K562 (cell line): ENCODE results near the gene CNTRL. TPM values are rescaled to one million over a fixed set of nuclear protein-coding genes. Genes with fewer than 3 reads are reported as not detected.

Experiments
- ATAC-seq: fragments of 200-7000 bp; cut with Tn5 transposase; 3 replicates; pipeline ENCODE4 v1.9.1; 2020; ENCODE audit warnings: moderate library complexity
- BruUV-seq: library from RNA; stranded (reverse); fragments of 400-500 nt; replicated peaks from 2 replicates; lab custom pipeline; 2021; lab: Mats Ljungman, UMichigan
- CTCF ChIA-PET: fragments of 300-600 bp; formaldehyde crosslinking; extraction: SDS; loops from one replicate; lab custom pipeline; 2021; ENCODE audit warnings: low intra/inter-chr PET ratio; lab: Yijun Ruan, JAX
- POLR2A ChIA-PET: fragments of 300-600, 350-650 bp; sonication (Branson Sonifier 250); formaldehyde crosslinking; extraction: SDS; loops from one replicate; lab custom pipeline; 2021; ENCODE audit warnings: antibody characterized with exemption, inconsistent platforms; lab: Yijun Ruan, JAX
- DNase-seq, 4 experiments: peaks; one replicate each; pipeline versions ENCODE4 v3.0.0 to v3.0.0-alpha.2; 2011 to 2018; ENCODE audit warnings: low spot score in 3 of 4, mixed read lengths in 3 of 4; ENCODE audit errors: extremely low read depth in 1 of 4
- FAIRE-seq: peaks from 2 replicates; lab custom pipeline; 2011; peaks lifted over from hg19 to GRCh38; lab: Jason Lieb, UNC
- H2AFZ ChIP-seq: 2 replicates; pipeline ENCODE4 v1.6.0; 2011; ENCODE audit warnings: low read depth, low read length, control low read depth, inconsistent platforms
- H3K27ac ChIP-seq: fragments of 200-600 bp; 3 replicates; pipeline ENCODE4 v1.8.0; 2011; ENCODE audit warnings: low read depth, mild to moderate bottlenecking, control low read depth, inconsistent platforms, low read length, moderate library complexity, mixed read lengths; ENCODE audit errors: extremely low read depth
- H3K27me3 ChIP-seq, 2 experiments: fragments of 300-600 bp in 1 of 2; 2 replicates in 1 of 2; 3 replicates in 1 of 2; pipeline versions ENCODE4 v1.6.0 to v1.8.0; 2011; ENCODE audit warnings: inconsistent platforms in 2 of 2, low read length in 2 of 2, mild to moderate bottlenecking in 1 of 2, mixed read lengths in 1 of 2, moderate library complexity in 1 of 2; ENCODE audit not compliant: control insufficient read depth in 2 of 2, insufficient read depth in 2 of 2
- H3K36me3 ChIP-seq: fragments of 300-600 bp; 3 replicates; pipeline ENCODE4 v1.8.0; 2011; ENCODE audit warnings: mild to moderate bottlenecking, low read length, inconsistent platforms; ENCODE audit not compliant: control insufficient read depth, insufficient read depth
- H3K4me1 ChIP-seq, 2 experiments: fragments of 200-600 bp in 1 of 2; replicated peaks in 1 of 2; 2 replicates in 1 of 2; 3 replicates in 1 of 2; pipeline versions ENCODE4 v1.5.1 to v1.8.0; 2011; ENCODE audit warnings: inconsistent platforms in 2 of 2, low read length in 2 of 2, mild to moderate bottlenecking in 1 of 2, mixed read lengths in 1 of 2, moderate library complexity in 1 of 2; ENCODE audit not compliant: control insufficient read depth in 2 of 2, insufficient read depth in 2 of 2
- H3K4me2 ChIP-seq: 2 replicates; pipeline ENCODE4 v1.6.1; 2011; ENCODE audit warnings: low read length, control low read depth, inconsistent platforms, mixed read lengths; ENCODE audit not compliant: insufficient read depth
- H3K4me3 ChIP-seq: fragments of 200-600 bp; sonication (generic), shearing (Covaris generic); 2 replicates; pipeline ENCODE4 v1.5.1; 2016; ENCODE audit warnings: control low read depth, inconsistent platforms
- H3K79me2 ChIP-seq: fragments of 200-600 bp; 3 replicates; pipeline ENCODE4 v1.8.0; 2011; ENCODE audit warnings: low read length, inconsistent platforms; ENCODE audit not compliant: control insufficient read depth, insufficient read depth
- H3K9ac ChIP-seq, 2 experiments: 2 replicates each; pipeline versions ENCODE4 v1.6.0 to v1.6.1; 2011; ENCODE audit warnings: low read depth in 2 of 2, low read length in 2 of 2, control low read depth in 1 of 2, inconsistent platforms in 1 of 2, mild to moderate bottlenecking in 1 of 2, mixed read lengths in 1 of 2; ENCODE audit not compliant: insufficient read depth in 1 of 2
- H3K9me1 ChIP-seq: one replicate; pipeline ENCODE4 v1.6.0; 2011; ENCODE audit warnings: inconsistent platforms, mild to moderate bottlenecking, low read length, moderate library complexity; ENCODE audit not compliant: control insufficient read depth, insufficient read depth
- H3K9me3 ChIP-seq: replicated peaks from 2 replicates; pipeline ENCODE4 v1.5.1; 2011; ENCODE audit warnings: low read depth, low read length, inconsistent platforms; ENCODE audit not compliant: control insufficient read depth, insufficient read depth
- H4K20me1 ChIP-seq: replicated peaks from 2 replicates; pipeline ENCODE4 v1.6.1; 2011; ENCODE audit warnings: low read length, inconsistent platforms, mixed read lengths; ENCODE audit not compliant: control insufficient read depth, insufficient read depth
- ARNT ChIP-seq, 2 experiments: fragments of 450-650 bp; IDR thresholded peaks; 2 replicates each; pipeline ENCODE4 v1.6.1; 2016; ENCODE audit warnings: mild to moderate bottlenecking in 1 of 2
- ASH1L ChIP-seq: fragments of 450-650 bp; IDR thresholded peaks from 2 replicates; pipeline ENCODE4 v1.6.1; 2018; ENCODE audit warnings: borderline replicate concordance, mild to moderate bottlenecking, low read depth; ENCODE audit not compliant: partially characterized antibody
- ATF1 ChIP-seq, 2 experiments: fragments of 450-650 bp in 1 of 2; IDR thresholded peaks; 2 replicates each; pipeline ENCODE4 v1.6.1; 2016; ENCODE audit warnings: missing compliant biosample characterization in 1 of 2, missing genetic modification characterization in 1 of 2
- BCOR ChIP-seq: fragments of 450-650 bp; IDR thresholded peaks from 2 replicates; pipeline ENCODE4 v1.6.1; 2016
- CHAMP1 ChIP-seq: fragments of 450-650 bp; IDR thresholded peaks from 2 replicates; pipeline ENCODE4 v1.6.1; 2016; ENCODE audit warnings: mild to moderate bottlenecking
- CREB1 ChIP-seq, 2 experiments: sonication (generic) in 1 of 2; formaldehyde crosslinking in 1 of 2; IDR thresholded peaks; 2 replicates each; pipeline versions ENCODE4 v1.6.1 to v1.8.0; 2012 to 2022; ENCODE audit warnings: inconsistent platforms in 1 of 2, mild to moderate bottlenecking in 1 of 2, missing genetic modification reagents in 1 of 2, moderate library complexity in 1 of 2
- CTBP1 ChIP-seq: fragments of 450-650 bp; IDR thresholded peaks from 2 replicates; pipeline ENCODE4 v1.6.1; 2016; ENCODE audit warnings: borderline replicate concordance
- DDX20 ChIP-seq: fragments of 450-650 bp; IDR thresholded peaks from 2 replicates; pipeline ENCODE4 v1.6.1; 2016; ENCODE audit warnings: missing genetic modification characterization, low read depth, mild to moderate bottlenecking, missing compliant biosample characterization, moderate library complexity
- ELF1 ChIP-seq: fragments of 200-800 bp; sonication (Bioruptor generic); IDR thresholded peaks from 2 replicates; pipeline ENCODE4 v1.6.1; 2016; ENCODE audit warnings: missing genetic modification characterization, missing compliant biosample characterization
- ESRRA ChIP-seq: fragments of 450-650 bp; IDR thresholded peaks from 2 replicates; pipeline ENCODE4 v1.6.1; 2014; ENCODE audit warnings: low read depth, mild to moderate bottlenecking, moderate library complexity, borderline replicate concordance
- L3MBTL2 ChIP-seq: fragments of 450-650 bp; IDR thresholded peaks from 2 replicates; pipeline ENCODE4 v1.6.1; 2016; ENCODE audit warnings: mild to moderate bottlenecking, moderate library complexity
- LCOR ChIP-seq: sonication (generic); formaldehyde crosslinking; IDR thresholded peaks from 2 replicates; pipeline ENCODE4 v1.8.0; 2022; ENCODE audit warnings: mild to moderate bottlenecking, missing genetic modification reagents
- RCOR1 ChIP-seq, 2 experiments: IDR thresholded peaks; 2 replicates each; pipeline ENCODE4 v1.6.1; 2012; ENCODE audit warnings: low read depth in 2 of 2, low read length in 2 of 2, borderline replicate concordance in 1 of 2, improper control_type of control experiment in 1 of 2
- SP2 ChIP-seq: IDR thresholded peaks from 2 replicates; pipeline ENCODE4 v1.6.1; 2011; ENCODE audit warnings: mild to moderate bottlenecking, low read depth, low read length, moderate library complexity; ENCODE audit not compliant: poor library complexity, severe bottlenecking; ENCODE audit errors: extremely low read depth
- TEAD4 ChIP-seq, 2 experiments: sonication (generic) in 1 of 2; formaldehyde crosslinking in 1 of 2; IDR thresholded peaks; 2 replicates each; pipeline versions ENCODE4 v1.6.1 to v1.8.0; 2012 to 2022; ENCODE audit warnings: borderline replicate concordance in 1 of 2, inconsistent platforms in 1 of 2, low read length in 1 of 2, mild to moderate bottlenecking in 1 of 2, missing genetic modification reagents in 1 of 2
- ZNF717 ChIP-seq: fragments of 250-450 bp; sonication (Bioruptor Pico); IDR thresholded peaks from 2 replicates; pipeline ENCODE4 v1.5.0; 2021
- ZNF766 ChIP-seq: fragments of 200-800 bp; sonication (Bioruptor generic); conservative IDR thresholded peaks from 2 replicates; pipeline ENCODE4 v1.6.1; 2016; ENCODE audit warnings: missing genetic modification characterization, missing compliant biosample characterization
- WGBS: fragments of 100-300 bp; shearing (Covaris generic); methylation state at CpG from one replicate; pipeline ENCODE4 v1.1.6; 2016; ENCODE audit warnings: low coverage, mixed read lengths; ENCODE audit not compliant: insufficient coverage; ENCODE audit errors: missing lambda C conversion rate; 5-methylcytosine and 5-hydroxymethylcytosine counted together
- in situ Hi-C: fragments of 300-500 bp; cut with MboI; formaldehyde crosslinking; loops from 4 replicates; pipeline ENCODE4 v1.15.0; 2018; ENCODE audit warnings: inconsistent platforms, mixed read lengths
- intact Hi-C: fragments of 100-400 bp; cut with micrococcal nuclease; formaldehyde crosslinking; loops from 2 replicates; pipeline ENCODE4 v1.14.2; 2022
- polyA plus RNA-seq, 8 experiments: library from polyadenylated mRNA; depleted of rRNA in 4 of 8; stranded (reverse) in 5 of 8; unstranded in 3 of 8; fragments of >200 nt; fragmentation: Nextera tagmentation in 2 of 8; fragmentation: Illumina TruSeq in 1 of 8; extraction: Ambion mirVana in 2 of 8; extraction: Trizol in 1 of 8; gene quantifications; 2 replicates each; pipeline versions ENCODE4 v1.2.1 to v1.2.3, GENCODE V29; 2011 to 2014; ENCODE audit warnings: inconsistent platforms in 1 of 8, missing spikeins in 1 of 8
- total RNA-seq, 7 experiments: library from RNA; depleted of rRNA in 6 of 7; stranded (reverse); fragments of >200 nt in 6 of 7; fragmentation: Illumina TruSeq in 2 of 7; extraction: Trizol in 2 of 7; gene quantifications; 2 replicates each; pipeline versions ENCODE4 v1.2.1 to v1.2.3, GENCODE V29; 2011 to 2021; ENCODE audit warnings: low replicate concordance in 1 of 7
- TF ChIP-seq, protein P1 (sequence below): fragments of 250-450 bp; sonication (Bioruptor Pico); IDR thresholded peaks from 2 replicates; pipeline ENCODE4 v1.8.0; 2022; ENCODE audit warnings: inconsistent platforms, mild to moderate bottlenecking, moderate library complexity, borderline replicate concordance

Gene CNTRL
- total and polyA plus RNA-seq, 9 of the 15 experiments (the other 6 are each of a cell fraction or from before 2014, with no cell fraction given), result 9.2 to 28.9 (median 20.5) TPM

GRCh38 chr9:121121582-121122087 is 46.9 kb downstream of the CNTRL start:
- Histone ChIP-seq H3K4me1 (peaks cover 0 to 5% of the 10 kb centered on the region in 2 experiments; a peak in 2 of 5 replicates), H2AFZ (peak overlapping the region; percentile 91), H3K4me3 (peak overlapping the region; percentile 37), H3K9me1 (no peaks in the 10 kb centered on the region), H3K79me2 (peaks cover 9% of the 10 kb centered on the region), H3K36me3 (peaks cover 17% of the 10 kb centered on the region), H3K27ac (peak overlapping the region; percentile 74), H3K9me3 (no peaks in the 10 kb centered on the region), H3K9ac (peak overlapping the region in 1 of 2 experiments; percentile 79; a peak in 2 of 4 replicates), H3K27me3 (no peaks in the 10 kb centered on the region), H4K20me1 (no peaks in the 10 kb centered on the region), H3K4me2 (peak overlapping the region; percentile 69)
- intact Hi-C loops (loop anchor here (2.0 to 10.0 kb wide), 4 partner anchors 33 to 137 kb away; partner anchors contain the start of gene CNTRL), in situ Hi-C loops (no loop called here)
- FAIRE-seq (peak; percentile 98), DNase-seq (peak; percentile 90 to 97 (median 92)), ATAC-seq (peak; percentile 100)
- ChIA-PET CTCF (interaction anchor here (0.7 to 1.2 kb wide), 3 partner anchors 136 to 278 kb away, joined by 3 to 5 read pairs (median 3); no protein-coding TSS in a partner anchor), POLR2A (interaction anchor here (0.6 to 2.5 kb wide), 10 partner anchors 10 to 1763 kb away, joined by 3 to 17 read pairs (median 4); partner anchors contain the start of gene CNTRL)
- no TSS peak for BruUV-seq
- 2% methylated on average over 17 of the region's 17 CpGs for WGBS
- TF ChIP-seq CTBP1 (peak; percentile 44; the same call in 1 of the 2 replicates), SP2 (peak; percentile 50), ELF1 (peak; percentile 74; the same call in 1 of the 2 replicates), ATF1 (CRISPR knock-in tag; IDR thresholded peaks at IDR 0.05) (no peak), ATF1 (tag; IDR thresholded peaks at IDR 0.05) (peak; percentile 74), TEAD4 (IDR thresholded peaks at IDR 0.05; ENCODE audit: low read length) (peak; percentile 71), TEAD4 (CRISPR knock-in tag; IDR thresholded peaks at IDR 0.05; ENCODE audit: borderline replicate concordance) (no peak), ZNF717 (CRISPR knock-in tag) (no peak), ESRRA (peak; percentile 53; the same call in 1 of the 2 replicates), L3MBTL2 (peak; percentile 89), RCOR1 (IDR thresholded peaks at IDR 0.05; ENCODE audit: borderline replicate concordance in 1 of 2, low read depth in 2 of 2, low read length in 2 of 2) (peak in 1 of 2 experiments; percentile 87; a peak in 3 of 4 replicates), LCOR (CRISPR knock-in tag) (peak; percentile 62; the same call in 1 of the 2 replicates), CREB1 (IDR thresholded peaks at IDR 0.05) (0 out of 2 replicates have a peak, but pooled peaks have one; percentile 5), CREB1 (CRISPR knock-in tag; IDR thresholded peaks at IDR 0.05) (no peak), DDX20 (tag) (no peak), BCOR (no peak), CHAMP1 (peak; percentile 89), ARNT (IDR thresholded peaks at IDR 0.05) (0 out of 4 replicates have a peak, but pooled peaks of 1 of the 2 experiments have one; percentile 58), ASH1L (peak; percentile 47), ZNF766 (CRISPR knock-in tag) (0 out of 2 replicates have a peak, but pooled peaks have one; percentile 35)
- TF ChIP-seq, protein P1, sequence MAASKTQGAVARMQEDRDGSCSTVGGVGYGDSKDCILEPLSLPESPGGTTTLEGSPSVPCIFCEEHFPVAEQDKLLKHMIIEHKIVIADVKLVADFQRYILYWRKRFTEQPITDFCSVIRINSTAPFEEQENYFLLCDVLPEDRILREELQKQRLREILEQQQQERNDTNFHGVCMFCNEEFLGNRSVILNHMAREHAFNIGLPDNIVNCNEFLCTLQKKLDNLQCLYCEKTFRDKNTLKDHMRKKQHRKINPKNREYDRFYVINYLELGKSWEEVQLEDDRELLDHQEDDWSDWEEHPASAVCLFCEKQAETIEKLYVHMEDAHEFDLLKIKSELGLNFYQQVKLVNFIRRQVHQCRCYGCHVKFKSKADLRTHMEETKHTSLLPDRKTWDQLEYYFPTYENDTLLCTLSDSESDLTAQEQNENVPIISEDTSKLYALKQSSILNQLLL (CRISPR knock-in tag), result no peak
